Fibroblast of lung (primary cell): ENCODE data around the gene TWIST2. TPM values are rescaled to one million over a fixed set of nuclear protein-coding genes. Genes with fewer than 3 reads are reported as not detected.

ENCODE experiments used
- DNase-seq, 2 donors: peaks; one replicate each; pipeline versions ENCODE4 v3.0.0 to v3.0.0-alpha.2; 2010; ENCODE audit warnings: low read depth in 2 of 2
- H2AFZ ChIP-seq: 2 replicates; pipeline ENCODE4 v1.5.1; 2012; ENCODE audit warnings: low read length, control low read depth, inconsistent platforms
- H3K27ac ChIP-seq: 2 replicates; pipeline ENCODE4 v1.5.1; 2011; ENCODE audit warnings: low read length, control low read depth; ENCODE audit not compliant: insufficient read depth
- H3K27me3 ChIP-seq: 2 replicates; pipeline ENCODE4 v1.5.1; 2011; ENCODE audit warnings: mild to moderate bottlenecking, low read length; ENCODE audit not compliant: control insufficient read depth, insufficient read depth
- H3K36me3 ChIP-seq: 2 replicates; pipeline ENCODE4 v1.5.1; 2011; ENCODE audit warnings: low read length; ENCODE audit not compliant: control insufficient read depth, insufficient read depth
- H3K4me1 ChIP-seq: 2 replicates; pipeline ENCODE4 v1.5.1; 2011; ENCODE audit warnings: low read length; ENCODE audit not compliant: control insufficient read depth, insufficient read depth; ENCODE audit errors: extremely low read depth
- H3K4me2 ChIP-seq: 2 replicates; pipeline ENCODE4 v1.5.1; 2011; ENCODE audit warnings: low read length, control low read depth; ENCODE audit not compliant: insufficient read depth; ENCODE audit errors: extremely low read depth
- H3K4me3 ChIP-seq, 4 experiments: fragments of 200-600 bp in 1 of 4; sonication (generic) in 1 of 4; replicated peaks in 1 of 4; 2 replicates each; pipeline ENCODE4 v1.5.1; 2011 to 2016; ENCODE audit warnings: low read length in 4 of 4, low read depth in 3 of 4, mild to moderate bottlenecking in 3 of 4, control low read depth in 2 of 4, inconsistent platforms in 1 of 4, mixed read lengths in 1 of 4; ENCODE audit not compliant: insufficient read depth in 1 of 4; ENCODE audit errors: control extremely low read depth in 1 of 4
- H3K79me2 ChIP-seq: 2 replicates; pipeline ENCODE4 v1.5.1; 2012; ENCODE audit warnings: mild to moderate bottlenecking, low read length, inconsistent platforms; ENCODE audit not compliant: control insufficient read depth, insufficient read depth
- H3K9ac ChIP-seq: 2 replicates; pipeline ENCODE4 v1.5.1; 2011; ENCODE audit warnings: mild to moderate bottlenecking, low read length, control low read depth; ENCODE audit not compliant: insufficient read depth
- H3K9me3 ChIP-seq: 2 replicates; pipeline ENCODE4 v1.5.1; 2012; ENCODE audit warnings: low read depth, low read length; ENCODE audit not compliant: control insufficient read depth, insufficient read depth
- H4K20me1 ChIP-seq: 2 replicates; pipeline ENCODE4 v1.5.1; 2011; ENCODE audit warnings: low read length; ENCODE audit not compliant: control insufficient read depth, insufficient read depth; ENCODE audit errors: extremely low read depth
- EZH2 ChIP-seq: IDR thresholded peaks from 2 replicates; pipeline ENCODE4 v1.5.1; 2012; ENCODE audit warnings: low read length, control low read depth, mild to moderate bottlenecking; ENCODE audit errors: missing control alignments
- polyA plus RNA-seq, 2 donors: library from polyadenylated mRNA; depleted of rRNA in 1 of 2; stranded (reverse) in 1 of 2; unstranded in 1 of 2; fragments of >200 nt; gene quantifications; 2 replicates each; pipeline ENCODE4 v1.2.1, GENCODE V29; 2011 to 2012; ENCODE audit warnings: missing spikeins in 1 of 2
- total RNA-seq: library from RNA; depleted of rRNA; stranded (reverse); fragments of >200 nt; gene quantifications from 2 replicates; pipeline ENCODE4 v1.2.1, GENCODE V29; 2014
- TF ChIP-seq, protein P1 (sequence below), 2 donors: IDR thresholded peaks in 1 of 2; conservative IDR thresholded peaks in 1 of 2; 1 replicate in 1 of 2; 2 replicates in 1 of 2; pipeline ENCODE4 v1.5.1; 2011 to 2012; ENCODE audit warnings: low read length in 2 of 2, control low read depth in 1 of 2, inconsistent platforms in 1 of 2, low read depth in 1 of 2, mild to moderate bottlenecking in 1 of 2

The TWIST2 gene
- total and polyA plus RNA-seq, 2 donors (not counting 1 experiment from before 2014, with no cell fraction given), result 85.2 to 118 TPM

DNA sequence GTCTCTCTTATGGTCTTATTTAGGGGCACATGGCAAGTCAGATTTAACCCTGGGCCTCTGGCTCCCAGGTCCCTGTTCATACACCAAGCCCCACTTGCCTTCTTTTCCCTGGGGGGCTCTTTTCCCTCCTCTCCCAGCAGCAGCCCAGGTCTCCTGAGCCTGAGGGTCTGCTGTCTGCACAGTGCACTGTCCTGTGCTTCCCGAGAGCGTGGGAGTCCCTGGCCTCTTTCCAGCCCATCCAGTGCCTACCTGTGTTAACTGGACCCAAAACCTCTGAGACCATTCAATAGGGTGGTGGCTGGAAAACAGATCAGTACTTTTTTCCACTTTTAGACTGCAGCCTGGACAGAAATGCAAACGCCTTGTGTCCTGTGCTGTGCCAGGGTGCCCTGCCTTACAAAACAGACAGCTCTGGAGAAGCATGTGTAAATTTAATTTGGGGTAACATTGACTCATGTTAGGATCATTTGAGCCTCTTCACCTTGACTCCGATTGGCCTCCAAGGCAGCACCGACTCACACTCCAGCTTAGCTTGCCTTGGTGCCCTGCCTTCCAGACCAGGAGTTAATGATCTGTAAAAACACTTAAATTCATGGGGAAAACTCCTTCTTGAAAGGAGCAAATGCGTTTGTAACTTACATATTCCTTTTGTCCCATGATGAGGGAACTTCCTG lies 34.3 kb downstream of the TWIST2 start:
- DNase-seq, result no peak
- Histone ChIP-seq H3K4me1 (peaks cover 21% of the 10 kb centered on the region), H3K79me2 (peaks cover 70% of the 10 kb centered on the region), H3K4me3 (no peak overlapping the region), H2AFZ (no peak overlapping the region), H4K20me1 (peaks cover 2% of the 10 kb centered on the region), H3K9ac (no peak overlapping the region), H3K36me3 (peaks cover 13% of the 10 kb centered on the region), H3K4me2 (peak overlapping the region; percentile 62), H3K27me3 (no peaks in the 10 kb centered on the region), H3K27ac (peak overlapping the region; percentile 6), H3K9me3 (no peaks in the 10 kb centered on the region)
- TF ChIP-seq, protein P1, sequence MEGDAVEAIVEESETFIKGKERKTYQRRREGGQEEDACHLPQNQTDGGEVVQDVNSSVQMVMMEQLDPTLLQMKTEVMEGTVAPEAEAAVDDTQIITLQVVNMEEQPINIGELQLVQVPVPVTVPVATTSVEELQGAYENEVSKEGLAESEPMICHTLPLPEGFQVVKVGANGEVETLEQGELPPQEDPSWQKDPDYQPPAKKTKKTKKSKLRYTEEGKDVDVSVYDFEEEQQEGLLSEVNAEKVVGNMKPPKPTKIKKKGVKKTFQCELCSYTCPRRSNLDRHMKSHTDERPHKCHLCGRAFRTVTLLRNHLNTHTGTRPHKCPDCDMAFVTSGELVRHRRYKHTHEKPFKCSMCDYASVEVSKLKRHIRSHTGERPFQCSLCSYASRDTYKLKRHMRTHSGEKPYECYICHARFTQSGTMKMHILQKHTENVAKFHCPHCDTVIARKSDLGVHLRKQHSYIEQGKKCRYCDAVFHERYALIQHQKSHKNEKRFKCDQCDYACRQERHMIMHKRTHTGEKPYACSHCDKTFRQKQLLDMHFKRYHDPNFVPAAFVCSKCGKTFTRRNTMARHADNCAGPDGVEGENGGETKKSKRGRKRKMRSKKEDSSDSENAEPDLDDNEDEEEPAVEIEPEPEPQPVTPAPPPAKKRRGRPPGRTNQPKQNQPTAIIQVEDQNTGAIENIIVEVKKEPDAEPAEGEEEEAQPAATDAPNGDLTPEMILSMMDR (conservative IDR thresholded peaks at IDR 0.05 in 1 of 2, IDR thresholded peaks at IDR 0.05 in 1 of 2; ENCODE audit: low read depth in 1 of 2, low read length in 2 of 2), result no peak
- TF ChIP-seq EZH2, result no peak

DNA sequence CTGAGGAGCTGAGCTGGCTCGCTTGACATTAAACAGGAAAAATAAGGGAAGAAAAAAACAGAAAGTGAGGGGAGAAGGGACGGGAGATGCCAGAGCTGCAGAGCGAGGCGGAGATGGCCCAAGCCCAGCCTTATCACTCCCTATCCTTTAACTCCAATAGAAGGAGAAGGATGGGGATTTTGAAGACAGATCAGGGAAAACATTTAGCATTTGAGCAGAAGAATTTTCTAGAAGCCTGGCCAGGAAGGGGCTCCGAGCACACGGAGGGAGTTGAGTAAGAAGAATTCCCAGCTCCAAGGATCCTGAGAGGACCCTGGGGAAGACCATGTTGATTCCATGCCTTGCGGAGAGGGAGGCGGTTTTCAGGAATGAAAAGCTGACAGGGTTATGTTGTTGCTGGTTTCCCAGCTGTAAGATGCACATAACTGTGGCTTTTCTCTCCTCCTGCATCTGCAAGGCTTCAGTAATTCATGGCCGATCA lies 35.6 kb downstream of the TWIST2 start:
- DNase-seq, result peak in 1 of 2 donors; percentile 65
- peaks cover 21% of the 10 kb centered on the region for H3K4me1 ChIP-seq
- peaks cover 2% of the 10 kb centered on the region for H4K20me1 ChIP-seq
- no peak overlapping the region for H2AFZ ChIP-seq
- H3K9me3 ChIP-seq, result no peaks in the 10 kb centered on the region
- no peak overlapping the region for H3K4me3 ChIP-seq
- H3K36me3 ChIP-seq, result peaks cover 10% of the 10 kb centered on the region
- no peaks in the 10 kb centered on the region for H3K27me3 ChIP-seq
- peak overlapping the region; percentile 8 for H3K27ac ChIP-seq
- peak overlapping the region; percentile 48 for H3K4me2 ChIP-seq
- H3K9ac ChIP-seq, result no peak overlapping the region
- no peak for TF ChIP-seq EZH2
- TF ChIP-seq, protein P1 (conservative IDR thresholded peaks at IDR 0.05 in 1 of 2, IDR thresholded peaks at IDR 0.05 in 1 of 2; ENCODE audit: low read depth in 1 of 2, low read length in 2 of 2), result no peak
- H3K79me2 ChIP-seq, result peaks cover 76% of the 10 kb centered on the region

DNA sequence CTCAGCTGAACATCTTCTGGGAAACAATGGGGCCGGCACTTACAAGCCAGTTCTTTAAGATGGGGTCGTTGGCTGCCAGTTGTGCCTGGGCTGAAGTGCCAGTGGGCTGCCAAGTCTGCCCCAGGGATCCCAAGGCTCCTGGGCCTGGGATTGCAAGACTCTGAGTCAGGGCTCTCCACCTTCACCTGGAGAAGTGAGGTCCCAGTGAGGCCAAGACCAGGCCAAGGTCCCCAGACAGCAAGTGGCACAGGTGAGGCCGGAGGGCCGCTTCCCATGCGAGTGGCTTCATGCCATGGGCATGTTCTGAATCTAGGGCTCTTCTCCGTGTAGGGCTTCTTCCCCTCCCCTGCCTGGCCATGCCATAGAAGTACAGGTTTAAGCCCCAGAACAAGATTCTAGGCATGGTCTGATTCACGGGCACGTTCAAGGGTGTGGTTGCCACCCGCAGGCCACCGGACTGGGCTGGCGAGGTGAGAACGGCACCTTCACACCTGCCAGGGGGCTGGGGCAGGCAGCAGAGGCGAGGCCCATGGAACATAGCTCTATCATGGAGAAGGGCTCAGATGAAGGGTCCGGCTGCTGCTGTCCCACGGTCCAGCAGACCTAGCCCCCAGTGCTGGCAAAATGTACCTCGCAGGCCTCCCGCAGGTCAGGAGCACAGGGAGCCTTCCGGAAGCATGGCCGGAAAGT lies 36.4 kb downstream of the TWIST2 start:
- TF ChIP-seq EZH2, result no peak
- TF ChIP-seq, protein P1 (conservative IDR thresholded peaks at IDR 0.05 in 1 of 2, IDR thresholded peaks at IDR 0.05 in 1 of 2; ENCODE audit: low read depth in 1 of 2, low read length in 2 of 2), result no peak
- no peak overlapping the region for H3K9ac ChIP-seq
- no peak overlapping the region for H3K4me2 ChIP-seq
- H3K27me3 ChIP-seq, result no peaks in the 10 kb centered on the region
- H3K36me3 ChIP-seq, result peaks cover 10% of the 10 kb centered on the region
- H3K4me1 ChIP-seq, result peaks cover 21% of the 10 kb centered on the region
- no peak overlapping the region for H3K27ac ChIP-seq
- peaks cover 79% of the 10 kb centered on the region for H3K79me2 ChIP-seq
- H2AFZ ChIP-seq, result no peak overlapping the region
- H3K4me3 ChIP-seq, result no peak overlapping the region
- H3K9me3 ChIP-seq, result no peaks in the 10 kb centered on the region
- DNase-seq, result no peak
- peaks cover 2% of the 10 kb centered on the region for H4K20me1 ChIP-seq
